Panc1 (cell line): ENCODE results near the gene LAMB3. TPM values are rescaled to one million over a fixed set of nuclear protein-coding genes. Genes with fewer than 3 reads are reported as not detected.

Experiments used
- ATAC-seq: fragments of 200-7000 bp; cut with Tn5 transposase; 2 replicates; pipeline ENCODE4 v1.9.1; 2020; ENCODE audit warnings: mild to moderate bottlenecking, moderate library complexity
- BruUV-seq: library from RNA; stranded (reverse); fragments of 400-500 nt; replicated peaks from 2 replicates; lab custom pipeline; 2021; lab: Mats Ljungman, UMichigan
- CTCF ChIA-PET: fragments of 300-600 bp; sonication (Branson Sonifier 250); formaldehyde crosslinking; loops from one replicate; lab custom pipeline; 2022; ENCODE audit warnings: antibody characterized with exemption; lab: Charles Lee
- POLR2A ChIA-PET: fragments of 300-600 bp; sonication (Branson Sonifier 250); formaldehyde crosslinking; loops from one replicate; lab custom pipeline; 2022; ENCODE audit warnings: antibody characterized with exemption; lab: Charles Lee
- DNase-seq: peaks from one replicate; pipeline ENCODE4 v3.0.0-alpha.2; 2010; ENCODE audit warnings: low read depth, low spot score
- H3K27ac ChIP-seq: 2 replicates; pipeline ENCODE4 v1.5.1; 2011; ENCODE audit warnings: mild to moderate bottlenecking, low read length, inconsistent platforms
- H3K27me3 ChIP-seq: fragments of 200-500 bp; sonication (Bioruptor generic); 2 replicates; pipeline ENCODE4 v1.6.0; 2014; ENCODE audit warnings: low read length, inconsistent platforms; ENCODE audit not compliant: control insufficient read depth, insufficient read depth
- H3K36me3 ChIP-seq: fragments of 200-500 bp; sonication (Bioruptor generic); 2 replicates; pipeline ENCODE4 v1.5.1; 2014; ENCODE audit warnings: inconsistent platforms, mild to moderate bottlenecking, low read length, moderate library complexity; ENCODE audit not compliant: control insufficient read depth, insufficient read depth
- H3K4me1 ChIP-seq: 2 replicates; pipeline ENCODE4 v1.5.1; 2011; ENCODE audit warnings: inconsistent platforms, mild to moderate bottlenecking, low read length, moderate library complexity; ENCODE audit not compliant: control insufficient read depth, insufficient read depth
- H3K4me3 ChIP-seq, 2 experiments: 2 replicates each; pipeline ENCODE4 v1.5.1; 2011 to 2012; ENCODE audit warnings: low read depth in 2 of 2, low read length in 2 of 2, mild to moderate bottlenecking in 2 of 2, inconsistent platforms in 1 of 2, moderate library complexity in 1 of 2
- H3K9me3 ChIP-seq: fragments of 200-500 bp; sonication (Bioruptor generic); 2 replicates; pipeline ENCODE4 v1.5.1; 2014; ENCODE audit warnings: low read depth, mild to moderate bottlenecking, inconsistent platforms, low read length, moderate library complexity; ENCODE audit not compliant: control insufficient read depth, insufficient read depth
- CTCF ChIP-seq: fragments of 450-650 bp; IDR thresholded peaks from 2 replicates; pipeline ENCODE4 v1.5.1; 2017; ENCODE audit warnings: mild to moderate bottlenecking
- POLR2AphosphoS5 ChIP-seq: IDR thresholded peaks from 2 replicates; pipeline ENCODE4 v1.6.1; 2012; ENCODE audit warnings: mild to moderate bottlenecking, low read depth, low read length, moderate library complexity
- REST ChIP-seq, 2 experiments: IDR thresholded peaks; 2 replicates each; pipeline ENCODE4 v1.6.1; 2011 to 2012; ENCODE audit warnings: low read depth in 2 of 2, control low read depth in 1 of 2, low read length in 1 of 2, mild to moderate bottlenecking in 1 of 2, moderate library complexity in 1 of 2; ENCODE audit not compliant: insufficient read depth in 1 of 2
- SIN3A ChIP-seq: IDR thresholded peaks from 2 replicates; pipeline ENCODE4 v1.6.1; 2012; ENCODE audit warnings: low read depth, mild to moderate bottlenecking, low read length, moderate library complexity, borderline replicate concordance; ENCODE audit not compliant: insufficient read depth
- TCF7L2 ChIP-seq: IDR thresholded peaks from 2 replicates; pipeline ENCODE4 v1.6.1; 2011; ENCODE audit warnings: mild to moderate bottlenecking, low read depth, low read length, inconsistent platforms
- in situ Hi-C: cut with HindIII; loops from 2 replicates; pipeline ENCODE4 v1.10.0; 2016; ENCODE audit warnings: low sequenced_read_pairs, low pct_unique_long_range_greater_than_20kb
- intact Hi-C: fragments of 100-400 bp; cut with micrococcal nuclease; formaldehyde crosslinking; loops from one replicate; pipeline ENCODE4 v1.10.0; 2022; ENCODE audit not compliant: unreplicated experiment
- total RNA-seq: library from RNA; stranded (reverse); gene quantifications from one replicate; pipeline ENCODE4 v1.2.1, GENCODE V29; 2021; ENCODE audit not compliant: unreplicated experiment

Gene LAMB3
- total RNA-seq, 1 experiment from 2014 or later, result 0.85 TPM

- CTCF ChIA-PET, result no interaction called here
- H3K4me3 ChIP-seq, result no peak overlapping the region
- POLR2A ChIA-PET, result no interaction called here
- in situ Hi-C loops (no loop called here), intact Hi-C loops (no loop called here)
- H3K27ac ChIP-seq, result no peak overlapping the region
- TF ChIP-seq POLR2AphosphoS5 (no peak), SIN3A (no peak), CTCF (no peak), REST (IDR thresholded peaks at IDR 0.05; ENCODE audit: insufficient read depth in 1 of 2, low read depth in 2 of 2, low read length in 1 of 2) (no peak), TCF7L2 (no peak)
- H3K4me1 ChIP-seq, result no peaks in the 10 kb centered on the region; the same call in 1 of the 2 replicates
- H3K27me3 ChIP-seq, result no peaks in the 10 kb centered on the region
- no peaks in the 10 kb centered on the region for H3K36me3 ChIP-seq
- BruUV-seq, result no TSS peak
- no peaks in the 10 kb centered on the region for H3K9me3 ChIP-seq
- ATAC-seq (no peak), DNase-seq (no peak)
These were observed 5.1 kb downstream of the LAMB3 start for GRCh38 chr1:209647156-209647555.

GRCh38 chr1:209646558-209646957 is 5.7 kb downstream of the LAMB3 start:
- TF ChIP-seq CTCF, result no peak
- TF ChIP-seq POLR2AphosphoS5, result no peak
- no peak for TF ChIP-seq REST (IDR thresholded peaks at IDR 0.05; ENCODE audit: insufficient read depth in 1 of 2, low read depth in 2 of 2, low read length in 1 of 2)
- DNase-seq (no peak), ATAC-seq (no peak)
- ChIA-PET CTCF (interaction anchor here (0.6 to 0.8 kb wide), 2 partner anchors 18 to 587 kb away, joined by 4 to 5 read pairs; no protein-coding TSS in a partner anchor), POLR2A (interaction anchor here (0.6 kb wide), 1 partner anchor 468 kb away, joined by 4 read pairs; no protein-coding TSS in a partner anchor)
- H3K9me3 ChIP-seq, result no peaks in the 10 kb centered on the region
- in situ Hi-C loops (no loop called here), intact Hi-C loops (no loop called here)
- H3K36me3 ChIP-seq, result no peaks in the 10 kb centered on the region
- no peaks in the 10 kb centered on the region; the same call in 1 of the 2 replicates for H3K4me1 ChIP-seq
- no peak overlapping the region for H3K27ac ChIP-seq
- H3K4me3 ChIP-seq, result no peak overlapping the region
- BruUV-seq, result no TSS peak
- no peaks in the 10 kb centered on the region for H3K27me3 ChIP-seq
